GM12872 (cell line): Measurements from ENCODE around the gene ZC3H12C.

Experiments used
- TF ChIP-seq, protein P1 (sequence below): IDR thresholded peaks from 3 replicates; pipeline ENCODE4 v1.5.1; 2011; ENCODE audit warnings: low read depth, mild to moderate bottlenecking, low read length, moderate library complexity; ENCODE audit not compliant: insufficient read depth

The ZC3H12C gene

DNA sequence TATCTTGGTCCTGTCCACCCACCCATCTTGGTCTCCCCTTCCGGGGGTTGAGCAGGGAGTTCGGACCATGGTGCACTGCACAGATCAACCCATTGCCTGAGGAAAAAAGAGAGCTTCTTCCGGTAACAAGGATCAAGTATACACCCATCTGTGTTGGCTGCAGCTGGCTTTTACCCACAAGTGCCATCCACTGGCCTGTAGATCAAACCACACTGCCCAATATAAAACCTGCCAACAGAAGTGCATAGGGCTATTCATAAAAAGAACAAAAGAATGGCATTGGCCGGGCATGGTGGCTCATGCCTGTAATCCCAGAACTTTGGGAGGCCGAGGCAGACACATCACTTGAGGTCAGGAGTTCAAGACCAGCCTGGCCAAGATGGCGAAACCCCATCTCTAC is 94.5 kb downstream of the ZC3H12C start:
- TF ChIP-seq, protein P1, sequence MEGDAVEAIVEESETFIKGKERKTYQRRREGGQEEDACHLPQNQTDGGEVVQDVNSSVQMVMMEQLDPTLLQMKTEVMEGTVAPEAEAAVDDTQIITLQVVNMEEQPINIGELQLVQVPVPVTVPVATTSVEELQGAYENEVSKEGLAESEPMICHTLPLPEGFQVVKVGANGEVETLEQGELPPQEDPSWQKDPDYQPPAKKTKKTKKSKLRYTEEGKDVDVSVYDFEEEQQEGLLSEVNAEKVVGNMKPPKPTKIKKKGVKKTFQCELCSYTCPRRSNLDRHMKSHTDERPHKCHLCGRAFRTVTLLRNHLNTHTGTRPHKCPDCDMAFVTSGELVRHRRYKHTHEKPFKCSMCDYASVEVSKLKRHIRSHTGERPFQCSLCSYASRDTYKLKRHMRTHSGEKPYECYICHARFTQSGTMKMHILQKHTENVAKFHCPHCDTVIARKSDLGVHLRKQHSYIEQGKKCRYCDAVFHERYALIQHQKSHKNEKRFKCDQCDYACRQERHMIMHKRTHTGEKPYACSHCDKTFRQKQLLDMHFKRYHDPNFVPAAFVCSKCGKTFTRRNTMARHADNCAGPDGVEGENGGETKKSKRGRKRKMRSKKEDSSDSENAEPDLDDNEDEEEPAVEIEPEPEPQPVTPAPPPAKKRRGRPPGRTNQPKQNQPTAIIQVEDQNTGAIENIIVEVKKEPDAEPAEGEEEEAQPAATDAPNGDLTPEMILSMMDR: no peak

DNA sequence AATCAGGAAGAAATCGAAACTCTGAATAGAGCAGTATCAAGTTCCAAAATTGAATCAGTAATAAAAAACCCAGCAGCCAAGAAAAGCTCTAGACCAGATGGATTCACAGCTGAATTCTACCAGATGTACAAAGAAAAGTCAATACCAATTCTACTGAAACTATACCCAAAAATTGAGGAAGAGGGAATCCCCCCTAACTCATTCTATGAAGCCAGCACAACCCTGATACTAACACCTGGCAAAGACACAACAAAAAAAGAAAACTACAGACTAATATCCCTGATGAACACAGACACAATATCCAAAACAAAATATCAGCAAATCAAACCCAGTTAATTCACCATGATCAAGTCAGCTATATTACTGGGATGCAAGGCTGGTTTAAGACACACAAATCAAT is 97.7 kb downstream of the ZC3H12C start:
- TF ChIP-seq, protein P1: no peak

DNA sequence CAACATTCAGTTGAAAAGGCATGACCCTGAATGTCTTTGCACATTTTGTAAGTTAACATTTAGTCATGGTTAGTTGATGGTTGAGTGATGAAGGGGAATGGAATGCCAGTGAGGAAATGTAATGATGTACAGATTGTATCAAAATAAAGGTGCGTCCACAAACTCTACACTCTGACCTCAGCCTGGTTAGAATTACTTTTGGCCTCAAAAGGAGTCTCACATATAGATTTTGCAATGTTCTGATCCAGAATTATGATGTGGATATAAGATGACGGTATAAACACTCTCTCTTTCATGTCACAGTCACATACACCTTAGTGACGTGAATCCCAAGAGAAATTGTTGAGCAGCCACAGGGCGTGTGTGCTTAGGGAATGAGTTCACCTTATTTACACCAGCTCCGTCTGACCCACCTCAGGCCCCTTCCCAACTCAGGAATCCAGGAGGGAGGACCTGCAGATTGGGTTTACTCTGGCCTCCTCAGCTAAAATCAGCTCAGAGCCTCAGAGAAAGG is 103.1 kb downstream of the ZC3H12C start:
- TF ChIP-seq, protein P1: no peak

DNA sequence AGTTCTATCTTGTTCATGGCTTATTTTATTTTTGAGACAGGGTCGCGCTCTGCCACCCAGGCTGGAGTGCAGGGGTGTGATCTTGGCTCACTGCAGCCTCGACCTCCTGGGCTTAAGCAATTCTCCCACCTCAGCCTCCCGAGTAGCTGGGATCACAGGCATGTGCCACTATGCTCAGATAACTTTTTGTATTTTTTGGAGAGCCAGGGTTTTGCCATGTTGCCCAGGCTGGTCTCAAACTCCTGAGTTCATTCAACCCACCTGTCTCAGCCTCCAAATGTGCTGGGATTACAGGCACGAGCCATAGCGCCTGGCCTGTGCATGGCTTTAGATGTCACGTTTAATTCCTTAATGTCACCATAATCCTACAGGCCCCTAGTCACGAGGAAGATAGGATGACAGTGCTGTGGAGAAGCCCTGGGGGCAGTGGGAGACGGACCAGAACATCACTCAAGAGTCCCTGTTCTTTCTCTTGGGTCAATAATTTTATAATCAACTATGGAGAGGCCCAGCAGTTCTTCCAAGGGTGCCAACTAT is 103.8 kb downstream of the ZC3H12C start:
- TF ChIP-seq, protein P1: no peak

DNA sequence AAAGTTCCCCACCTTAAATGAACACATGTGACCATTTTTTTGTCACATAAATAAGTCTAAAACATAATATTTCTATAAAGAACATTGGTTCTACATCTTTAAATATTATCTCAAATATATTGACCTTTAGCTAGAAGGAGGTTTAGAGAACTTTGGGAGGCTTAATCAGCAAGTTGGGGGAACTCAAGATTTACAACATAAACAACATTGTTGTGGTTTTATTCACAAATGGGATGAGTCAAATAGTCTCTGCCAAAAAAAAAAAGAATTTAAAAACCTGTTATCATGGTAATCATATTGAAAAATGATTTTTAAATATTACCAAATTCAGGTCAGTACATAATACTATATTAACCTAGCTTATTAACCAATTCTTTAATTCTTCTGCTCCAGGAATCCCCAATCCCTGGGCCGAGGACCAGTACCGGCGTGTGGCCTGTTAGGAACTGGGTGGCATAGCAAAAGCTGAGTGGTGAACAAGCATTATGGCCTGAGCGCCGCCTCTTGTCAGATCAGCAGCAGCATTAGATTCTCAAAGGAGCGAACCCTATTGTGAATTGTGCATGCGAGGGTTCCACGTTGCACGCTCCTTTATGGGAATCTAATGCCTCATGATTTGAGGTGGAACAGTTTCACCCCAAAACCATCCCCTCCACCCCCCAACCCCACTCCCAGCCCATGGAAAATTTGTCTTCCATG is 105.0 kb downstream of the ZC3H12C start:
- TF ChIP-seq, protein P1: no peak

DNA sequence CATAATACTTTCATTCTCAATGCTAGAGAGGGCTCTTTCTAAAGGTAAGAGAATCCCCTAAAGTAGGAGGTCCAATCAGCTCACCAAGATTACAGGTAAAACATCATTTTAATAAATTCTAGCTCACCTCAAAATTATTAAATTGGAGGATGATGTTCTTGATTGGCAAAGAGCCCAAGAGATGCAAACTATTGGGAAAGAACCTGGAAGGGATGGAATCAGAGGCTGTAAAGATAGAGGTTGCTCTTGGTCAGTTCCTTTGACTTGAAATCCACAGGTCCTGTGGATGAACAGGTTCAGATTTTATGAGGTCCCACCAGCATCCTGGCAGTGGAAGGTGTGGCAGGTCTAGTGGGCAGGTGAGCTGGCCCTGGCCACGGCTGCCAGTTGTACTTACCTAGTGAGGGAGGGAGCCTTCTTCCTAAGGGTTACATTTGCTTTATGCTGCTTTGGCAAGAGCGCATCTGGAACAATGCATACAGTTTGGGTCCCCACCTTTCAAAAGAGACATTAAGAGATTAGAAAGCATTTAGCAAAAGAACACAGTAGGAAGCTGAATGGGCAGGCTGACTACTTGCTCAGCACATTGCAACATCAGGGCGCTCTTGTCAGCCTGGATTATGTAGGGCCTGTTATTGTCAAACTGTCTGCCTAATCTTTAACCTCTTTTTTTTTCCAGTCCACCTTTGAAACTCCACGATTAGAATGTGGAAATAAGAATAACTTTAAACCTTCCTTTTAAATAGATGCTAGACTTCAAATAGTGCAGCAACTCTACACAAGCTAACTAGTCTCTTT is 106.2 kb downstream of the ZC3H12C start:
- TF ChIP-seq, protein P1: no peak

DNA sequence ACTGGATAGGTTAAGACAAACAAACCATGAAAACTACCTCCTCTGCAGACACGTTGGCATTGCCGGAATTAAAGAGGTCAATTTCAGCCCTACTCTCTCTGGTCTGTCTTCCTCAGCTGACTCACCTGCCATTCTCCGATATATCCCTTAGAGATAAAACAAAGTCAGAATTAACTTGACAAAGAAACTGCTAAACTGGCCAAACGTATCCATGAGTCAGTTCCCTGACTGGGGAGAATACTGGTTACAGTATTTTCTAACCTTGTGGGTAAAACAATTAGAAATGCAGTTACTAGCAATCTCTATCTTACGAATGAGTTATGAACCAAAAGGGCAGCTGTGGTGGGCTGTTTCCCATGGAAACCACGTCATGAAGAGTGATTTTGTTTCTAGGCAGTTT is 107.0 kb downstream of the ZC3H12C start:
- TF ChIP-seq, protein P1: no peak
